Right lung (tissue), 10 donors: ENCODE measurements around the gene ANKRD42. TPM values are rescaled to one million over a fixed set of nuclear protein-coding genes. Genes with fewer than 3 reads are reported as not detected.

Experiments used
- DNase-seq, 2 donors: peaks; one replicate each; pipeline ENCODE4 v3.0.0-alpha.2; 2013
- long read RNA-seq, 8 donors: transcript quantifications; one replicate each; lab custom pipeline, GENCODE V29; 2026
- polyA plus RNA-seq, 5 donors: library from polyadenylated mRNA; unstranded; fragments of 120-200 nt; gene quantifications; one replicate each; pipeline versions ENCODE4 v1.2.1 to v1.2.3, GENCODE V29; 2013; ENCODE audit warnings: inconsistent platforms in 1 of 5, low replicate concordance in 1 of 5; ENCODE audit not compliant: insufficient read length in 5 of 5, insufficient read depth in 1 of 5

The ANKRD42 gene
- 10 to 100 TPM; 12.1 to 15.5 (median 13.7) TPM for polyA plus RNA-seq
- long read RNA-seq, donor 1, full-length matches to known transcripts, result 1 of 88 reads
- long read RNA-seq, donor 1, partial matches to known transcripts, result 40 of 88 reads
- long read RNA-seq, donor 1, other reads (novel, unspliced or antisense), result 47 of 88 reads
- long read RNA-seq, donor 2, partial matches to known transcripts, result 30 of 59 reads
- long read RNA-seq, donor 2, other reads (novel, unspliced or antisense), result 29 of 59 reads
- long read RNA-seq, donor 3, partial matches to known transcripts, result 56 of 63 reads
- long read RNA-seq, donor 3, other reads (novel, unspliced or antisense), result 7 of 63 reads
- long read RNA-seq, donor 4, partial matches to known transcripts, result 14 of 51 reads
- long read RNA-seq, donor 4, other reads (novel, unspliced or antisense), result 37 of 51 reads
- long read RNA-seq, donor 5, partial matches to known transcripts, result 83 of 163 reads
- long read RNA-seq, donor 5, other reads (novel, unspliced or antisense), result 80 of 163 reads
- long read RNA-seq, donor 6, full-length matches to known transcripts, result 2 of 2 reads
- long read RNA-seq, donor 6, partial matches to known transcripts, result 0 of 2 reads
- long read RNA-seq, donor 6, other reads (novel, unspliced or antisense), result 0 of 2 reads
- long read RNA-seq, donor 7, full-length matches to known transcripts, result 3 of 66 reads
- long read RNA-seq, donor 7, partial matches to known transcripts, result 20 of 66 reads
- long read RNA-seq, donor 7, other reads (novel, unspliced or antisense), result 43 of 66 reads
- long read RNA-seq, donor 8, full-length matches to known transcripts, result 1 of 1 reads
- long read RNA-seq, donor 8, partial matches to known transcripts, result 0 of 1 reads
- long read RNA-seq, donor 8, other reads (novel, unspliced or antisense), result 0 of 1 reads

- DNase-seq, result peak; percentile 93 to 96
Observed at GRCh38 chr11:83193315-83194280, at the start of gene ANKRD42. Gene ANKRD42 (plus strand): TSS chr11:83193712. CDS start chr11:83194671, 959 bp downstream.

DNA sequence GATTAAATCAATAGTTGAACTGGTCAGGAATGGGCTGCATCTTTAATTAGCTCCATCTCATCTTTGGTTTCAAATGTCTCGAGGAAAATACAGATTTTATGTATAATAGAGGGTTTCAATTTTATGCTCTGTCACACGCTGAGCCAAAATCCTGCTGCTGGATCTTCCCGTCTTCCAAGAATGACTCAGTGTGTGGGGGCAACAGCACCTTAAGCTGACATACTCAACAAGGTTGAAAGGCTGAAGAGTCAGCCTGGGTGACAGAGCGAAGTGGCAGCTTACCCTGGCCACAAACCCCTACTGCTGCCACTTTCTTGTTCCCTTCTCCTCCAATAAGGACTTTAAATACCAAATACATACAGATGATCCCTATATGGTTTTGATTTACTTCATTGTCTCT, 45.6 kb upstream of the ANKRD42 start:
- no peak for DNase-seq

DNA sequence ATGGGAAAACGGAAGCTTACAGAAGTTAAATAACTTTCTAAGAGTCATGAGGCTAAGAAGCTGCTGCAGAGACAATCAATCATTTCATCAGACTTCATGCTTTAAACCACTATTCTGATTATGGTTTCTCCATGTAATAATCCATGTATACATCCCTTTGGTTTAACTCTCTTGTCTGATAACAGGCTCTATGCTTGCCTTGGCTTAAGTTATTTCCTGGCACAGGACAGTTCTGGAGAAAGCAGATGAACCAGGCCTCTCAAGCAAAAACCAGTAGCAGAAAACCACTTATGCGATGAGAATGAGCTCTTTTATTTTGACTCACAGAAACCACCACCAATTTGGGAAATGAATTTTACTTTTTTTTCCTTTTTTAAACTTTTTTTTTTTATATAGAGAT, 43.1 kb upstream of the ANKRD42 start:
- no peak for DNase-seq

GRCh38 chr11:83151274-83151977, 42.1 kb upstream of the ANKRD42 start:
- no peak for DNase-seq

DNA sequence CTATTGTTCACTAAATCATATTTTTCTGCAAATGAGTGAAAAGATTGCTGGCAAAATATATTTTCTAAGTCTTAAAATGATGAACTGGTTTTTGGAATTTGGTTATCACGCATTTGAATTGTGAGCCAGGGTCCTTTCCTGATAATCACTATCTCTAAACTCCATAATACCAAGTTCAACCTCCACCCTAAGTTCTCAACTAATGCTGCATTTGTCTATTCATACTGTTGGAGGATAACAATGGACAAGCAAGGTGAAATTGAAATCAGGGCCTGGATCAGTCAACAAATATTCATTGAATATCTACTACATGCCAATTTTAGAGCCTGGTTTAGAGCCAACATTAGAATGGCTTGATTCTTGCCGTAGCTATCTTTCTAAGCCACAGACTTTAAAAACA, 41.2 kb upstream of the ANKRD42 start:
- DNase-seq, result no peak

DNA sequence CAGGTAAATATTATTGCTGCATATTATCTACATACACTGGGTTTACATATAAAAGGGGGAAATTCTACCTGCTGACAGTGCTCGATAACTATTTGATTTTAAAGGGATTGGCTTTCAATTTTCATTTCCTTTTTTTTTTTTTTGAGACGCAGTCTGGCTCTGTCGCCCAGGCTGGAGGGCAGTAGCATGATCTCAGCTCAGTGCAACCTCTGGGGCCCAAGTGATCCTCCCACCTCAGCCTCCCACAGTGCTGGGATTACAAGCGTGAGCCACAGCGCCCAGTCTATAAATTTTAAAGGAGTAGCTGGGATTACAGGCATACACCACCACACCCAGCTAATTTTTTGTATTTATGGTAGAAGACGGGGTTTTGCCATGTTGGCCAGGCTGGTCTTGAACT, 39.7 kb upstream of the ANKRD42 start:
- DNase-seq, result no peak

DNA sequence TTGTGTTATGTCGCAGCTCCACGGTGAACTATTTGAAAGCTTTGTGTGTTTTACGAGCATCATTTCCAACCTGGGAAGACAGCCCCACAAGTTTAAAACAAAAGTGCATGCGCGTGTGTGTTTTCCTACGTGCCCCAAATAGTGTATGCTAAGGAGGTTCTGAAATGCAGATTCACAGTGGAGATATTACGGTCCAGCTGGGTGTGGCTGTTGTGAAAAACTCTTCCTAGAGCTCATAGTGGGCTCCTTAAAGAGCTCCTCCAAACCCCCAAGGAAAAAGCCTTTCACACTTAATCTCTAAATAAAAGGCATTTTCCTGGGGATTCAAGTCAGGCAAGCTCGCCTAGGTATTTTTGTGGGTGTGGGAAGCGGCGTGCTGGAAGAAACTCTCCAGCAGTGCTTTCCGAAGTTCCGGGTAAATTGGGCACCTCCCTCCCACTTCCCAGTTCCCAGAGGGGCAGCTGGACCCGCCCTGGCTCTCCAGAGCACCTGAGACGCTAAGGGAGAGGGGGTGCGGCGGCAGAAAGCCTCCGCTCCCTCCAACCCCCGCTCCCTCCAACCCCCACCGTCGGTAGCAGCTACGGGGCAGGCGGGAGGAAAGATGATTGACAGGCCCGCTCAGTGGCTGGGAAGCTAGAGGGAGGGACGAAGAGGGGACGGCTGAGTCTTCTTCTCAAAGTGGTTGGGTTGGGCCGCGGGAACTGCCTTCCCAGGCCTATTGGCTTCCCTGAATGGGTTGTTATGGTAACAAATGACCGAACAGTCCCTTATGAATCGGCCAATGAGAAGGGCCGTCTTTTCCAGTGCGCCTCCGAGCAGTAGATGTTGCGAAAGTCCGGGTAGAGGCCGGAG, 37.1 kb upstream of the ANKRD42 start:
- DNase-seq, result peak; percentile 99 to 100

GRCh38 chr11:83156996-83157593, 36.4 kb upstream of the ANKRD42 start, which contains the start of gene PCF11:
Gene PCF11 (plus strand): TSS chr11:83157131. CDS start chr11:83157440, 309 bp downstream.
- DNase-seq, result no peak

DNA sequence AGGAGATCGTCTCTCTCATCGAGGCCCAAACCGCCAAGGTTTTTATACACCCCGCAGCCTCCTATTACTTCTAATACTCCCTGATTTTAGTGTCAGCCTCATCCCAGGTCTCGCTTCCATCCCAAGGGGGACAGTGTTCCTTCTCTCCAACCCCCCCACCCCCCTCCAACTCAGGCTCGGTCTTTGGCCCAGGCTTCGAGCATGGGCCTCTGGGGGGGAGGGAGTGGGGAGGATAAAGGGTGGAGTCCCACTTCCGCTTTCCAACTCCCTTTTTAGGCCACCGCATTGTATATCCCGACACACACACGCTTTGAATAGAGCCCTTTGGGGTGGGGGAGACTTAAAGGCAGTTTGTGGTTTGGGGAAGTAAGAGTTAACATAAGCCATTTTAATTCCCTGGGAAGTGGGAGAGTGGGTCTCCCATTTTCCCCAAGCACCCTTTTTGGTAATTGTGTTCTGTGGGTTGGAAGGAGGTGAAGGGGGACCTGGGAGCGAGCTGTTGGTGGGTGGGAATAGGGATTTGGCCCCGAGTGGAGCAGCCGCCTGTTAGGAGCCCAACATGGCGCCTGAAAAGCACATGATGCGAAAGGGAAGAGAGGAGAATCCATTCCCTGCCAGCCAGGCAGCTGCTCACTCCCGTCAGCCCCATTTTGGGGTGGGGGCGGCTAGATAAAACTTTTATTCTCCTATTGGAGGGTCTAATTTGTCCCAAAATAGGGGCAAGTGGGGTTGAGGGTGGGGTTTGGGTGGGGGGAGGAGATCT, 35.7 kb upstream of the ANKRD42 start:
- peak; percentile 62 to 71 for DNase-seq

DNA sequence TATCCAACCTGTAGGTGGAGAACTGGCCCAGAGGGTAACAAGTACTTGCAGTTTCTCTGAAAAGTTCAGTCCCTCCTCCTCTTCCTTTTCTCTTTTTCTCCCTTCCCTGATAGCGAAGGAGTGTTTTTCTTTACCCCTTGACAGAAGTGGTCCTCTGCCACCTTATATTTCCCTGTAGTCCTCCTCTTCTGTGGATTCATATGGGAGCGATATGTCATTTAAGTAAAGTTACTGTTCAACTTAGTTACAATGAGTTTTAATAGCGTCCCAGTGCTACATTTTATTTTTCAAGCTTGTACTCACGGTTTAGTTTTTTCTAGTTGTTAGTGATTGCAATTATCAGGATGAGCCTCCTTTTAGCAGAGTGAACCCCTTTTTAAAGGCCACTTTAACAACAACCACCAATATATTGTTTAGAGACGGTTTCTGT, 35.1 kb upstream of the ANKRD42 start:
- DNase-seq, result no peak

- no peak for DNase-seq
Observed at GRCh38 chr11:83158965-83159901, 34.3 kb upstream of the ANKRD42 start.

DNA sequence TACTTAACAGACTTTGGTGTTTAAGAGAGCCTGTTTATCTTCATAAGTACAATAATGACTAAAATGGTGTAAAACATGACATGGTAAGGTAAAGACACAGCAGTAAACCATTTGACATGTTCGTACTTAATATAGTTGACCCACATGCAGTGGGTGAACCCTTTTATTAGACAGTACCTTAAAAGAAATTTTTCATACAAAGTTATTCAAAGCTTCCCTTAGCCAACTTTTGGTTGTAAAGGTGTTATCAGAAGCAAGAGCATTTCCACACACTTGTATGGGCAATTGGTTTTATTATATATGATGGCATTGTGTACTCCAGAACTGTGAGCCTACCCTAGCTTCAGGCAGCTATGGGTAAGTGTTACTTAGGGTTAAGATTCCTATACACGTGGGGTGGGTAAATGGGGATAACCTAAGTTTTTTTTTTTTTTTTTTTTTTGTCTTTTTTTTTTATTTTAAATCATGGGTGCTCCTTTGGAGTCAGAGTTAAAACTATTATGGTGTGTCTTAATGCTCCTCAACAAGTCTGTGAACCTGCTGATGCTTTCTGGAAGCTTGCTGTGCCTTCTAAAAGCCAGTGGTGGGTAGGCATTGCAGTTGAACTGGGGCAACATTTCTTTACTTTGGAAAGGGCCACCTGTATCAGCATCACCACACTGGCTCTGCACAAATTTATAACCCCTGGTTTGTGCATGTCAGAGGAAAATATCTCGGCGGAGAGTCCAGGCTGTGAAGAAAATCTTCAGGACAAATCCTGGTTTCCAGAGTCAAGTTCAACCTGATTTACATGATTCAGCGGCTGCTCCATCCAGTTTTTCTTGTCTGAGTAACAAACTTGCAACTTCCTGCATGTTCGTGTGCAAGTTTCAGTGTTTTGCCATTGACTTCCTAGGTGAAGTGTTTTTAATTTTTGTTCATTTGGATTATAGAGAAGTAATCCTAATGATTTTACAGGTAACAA, 33.3 kb upstream of the ANKRD42 start:
- no peak for DNase-seq

GRCh38 chr11:83161610-83162199, 31.8 kb upstream of the ANKRD42 start:
- DNase-seq, result no peak

- DNase-seq, result no peak
Observed at GRCh38 chr11:83162377-83162776, 31.1 kb upstream of the ANKRD42 start.

DNA sequence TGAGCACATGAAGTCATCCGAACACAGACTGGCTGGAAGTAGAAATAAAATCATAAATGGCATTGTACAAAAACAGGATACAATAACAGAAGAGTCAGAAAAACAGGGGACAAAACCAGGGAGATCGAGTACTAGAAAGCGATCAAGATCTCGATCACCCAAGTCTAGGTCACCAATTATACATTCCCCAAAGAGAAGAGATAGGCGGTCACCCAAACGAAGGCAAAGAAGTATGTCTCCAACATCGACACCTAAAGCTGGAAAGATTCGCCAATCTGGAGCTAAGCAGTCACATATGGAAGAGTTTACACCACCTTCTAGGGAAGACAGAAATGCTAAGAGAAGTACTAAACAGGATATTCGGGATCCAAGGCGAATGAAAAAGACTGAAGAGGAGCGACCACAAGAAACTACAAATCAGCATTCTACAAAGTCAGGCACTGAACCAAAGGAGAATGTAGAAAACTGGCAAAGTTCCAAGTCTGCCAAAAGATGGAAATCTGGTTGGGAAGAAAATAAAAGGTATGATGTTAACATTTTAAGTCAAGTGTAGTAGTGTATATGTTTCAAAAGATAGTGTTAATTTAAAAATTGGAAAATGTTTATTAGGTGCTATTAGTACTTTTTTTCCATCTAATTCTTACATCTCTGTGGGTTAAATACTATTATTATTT, 27.2 kb upstream of the ANKRD42 start:
- DNase-seq, result no peak
